SK-N-SH treated with all-trans-retinoic acid at 6 μM for 48 hours (cell line): Measurements from ENCODE around the gene GMCL1.
"Not testable (repeated sequence)": the region's sequence is repeated elsewhere in the genome, so short reads cannot be mapped to it uniquely, and the experiment has no call there.

ENCODE experiments used
- OSR1 ChIP-seq: fragments of 250-450 bp; sonication (Bioruptor Pico); IDR thresholded peaks from 2 replicates; pipeline ENCODE4 v1.8.0; 2022; ENCODE audit warnings: moderate library complexity, mild to moderate bottlenecking, inconsistent platforms
- PATZ1 ChIP-seq: fragments of 250-450 bp; sonication (Bioruptor Pico); IDR thresholded peaks from 2 replicates; pipeline ENCODE4 v1.8.0; 2020; ENCODE audit warnings: mild to moderate bottlenecking, moderate library complexity, borderline replicate concordance
- POU6F1 ChIP-seq: fragments of 250-450 bp; sonication (Bioruptor Pico); IDR thresholded peaks from 2 replicates; pipeline ENCODE4 v1.8.0; 2021; ENCODE audit warnings: low read depth, mild to moderate bottlenecking, moderate library complexity, borderline replicate concordance
- PPARA ChIP-seq: fragments of 250-450 bp; sonication (Bioruptor Pico); IDR thresholded peaks from 2 replicates; pipeline ENCODE4 v1.5.0; 2020; ENCODE audit warnings: mild to moderate bottlenecking, borderline replicate concordance
- SNAI2 ChIP-seq: fragments of 250-450 bp; sonication (Bioruptor Pico); IDR thresholded peaks from 2 replicates; pipeline ENCODE4 v1.5.0; 2020; ENCODE audit warnings: mild to moderate bottlenecking, moderate library complexity

GRCh38 chr2:69802781-69803367 lies 26.6 kb upstream of the GMCL1 start:
- not testable (repeated sequence) for TF ChIP-seq PPARA; SNAI2 (CRISPR knock-in tag); OSR1; PATZ1 (CRISPR knock-in tag); POU6F1 (CRISPR knock-in tag)
